A673 (cell line): Measurements from ENCODE around the gene EHF. TPM values are rescaled to one million over a fixed set of nuclear protein-coding genes. Genes with fewer than 3 reads are reported as not detected.

Source experiments
- BruUV-seq: library from RNA; stranded (reverse); fragments of 400-500 nt; replicated peaks from 2 replicates; lab custom pipeline; 2021; lab: Mats Ljungman, UMichigan
- CTCF ChIA-PET: fragments of 300-600 bp; sonication (Branson Sonifier 250); formaldehyde crosslinking; loops from one replicate; lab custom pipeline; 2022; ENCODE audit warnings: antibody characterized with exemption; lab: Charles Lee
- POLR2A ChIA-PET: fragments of 300-600 bp; sonication (Branson Sonifier 250); formaldehyde crosslinking; loops from one replicate; lab custom pipeline; 2022; ENCODE audit warnings: antibody characterized with exemption; ENCODE audit not compliant: low non-redundant PET; lab: Charles Lee
- DNase-seq: peaks from one replicate; pipeline ENCODE4 v3.0.0-alpha.2; 2015; ENCODE audit warnings: low spot score
- H3K27ac ChIP-seq: fragments of 200-600 bp; sonication (generic); 2 replicates; pipeline ENCODE4 v1.5.1; 2016; ENCODE audit warnings: mixed run types, low read depth, mild to moderate bottlenecking, mixed read lengths, antibody characterized with exemption, low read length; ENCODE audit not compliant: poor library complexity, severe bottlenecking
- H3K27me3 ChIP-seq: fragments of 200-600 bp; sonication (generic); replicated peaks from 2 replicates; pipeline ENCODE4 v1.6.1; 2017; ENCODE audit warnings: mixed run types, low read depth, mild to moderate bottlenecking, mixed read lengths, antibody characterized with exemption, low read length; ENCODE audit not compliant: insufficient read depth, poor library complexity
- H3K36me3 ChIP-seq: fragments of 200-600 bp; sonication (generic); 2 replicates; pipeline ENCODE4 v1.6.1; 2016; ENCODE audit warnings: mixed run types, mild to moderate bottlenecking, mixed read lengths, antibody characterized with exemption, low read length; ENCODE audit not compliant: insufficient read depth, poor library complexity, severe bottlenecking
- H3K4me1 ChIP-seq: fragments of 200-600 bp; sonication (generic); 2 replicates; pipeline ENCODE4 v1.6.1; 2017; ENCODE audit warnings: mixed run types, mild to moderate bottlenecking, mixed read lengths, antibody characterized with exemption, low read length; ENCODE audit not compliant: insufficient read depth, poor library complexity, severe bottlenecking
- H3K4me3 ChIP-seq: fragments of 200-600 bp; sonication (generic); 2 replicates; pipeline ENCODE4 v1.5.1; 2016; ENCODE audit warnings: low read depth, mixed run types, mild to moderate bottlenecking, mixed read lengths, low read length; ENCODE audit not compliant: poor library complexity, severe bottlenecking
- H3K9me3 ChIP-seq: fragments of 200-600 bp; sonication (generic); 2 replicates; pipeline ENCODE4 v1.6.1; 2016; ENCODE audit warnings: mixed run types, low read depth, mild to moderate bottlenecking, mixed read lengths, antibody characterized with exemption, low read length; ENCODE audit not compliant: poor library complexity, severe bottlenecking
- CTCF ChIP-seq: fragments of 300-800, 200-600 bp; sonication (generic); conservative IDR thresholded peaks from 2 replicates; pipeline ENCODE4 v1.5.1; 2017; ENCODE audit warnings: low read depth, mild to moderate bottlenecking, antibody characterized with exemption, low read length, moderate library complexity, mixed read lengths
- EZH2 ChIP-seq: fragments of 200-600 bp; sonication (generic); IDR thresholded peaks from 2 replicates; pipeline ENCODE4 v1.6.1; 2017; ENCODE audit warnings: borderline replicate concordance, low read depth, mild to moderate bottlenecking, mixed read lengths, antibody characterized with exemption, low read length; ENCODE audit not compliant: poor library complexity, severe bottlenecking
- intact Hi-C: fragments of 100-400 bp; cut with micrococcal nuclease; formaldehyde crosslinking; loops from one replicate; pipeline ENCODE4 v1.10.0; 2022; ENCODE audit not compliant: unreplicated experiment
- total RNA-seq: library from RNA; stranded (reverse); gene quantifications from 2 replicates; pipeline ENCODE4 v1.2.3, GENCODE V29; 2021

Gene EHF
- total RNA-seq, 1 experiment from 2014 or later = not detected

GRCh38 chr11:34641456-34641855, 20.6 kb downstream of the EHF start:
- Histone ChIP-seq H3K4me1 (no peaks in the 10 kb centered on the region), H3K9me3 (no peaks in the 10 kb centered on the region), H3K27me3 (no peaks in the 10 kb centered on the region), H3K36me3 (no peaks in the 10 kb centered on the region), H3K27ac (no peak overlapping the region), H3K4me3 (no peak overlapping the region)
- BruUV-seq = no TSS peak
- intact Hi-C loops = no loop called here
- ChIA-PET CTCF (no interaction called here), POLR2A (no interaction called here)
- no peak for DNase-seq
- TF ChIP-seq EZH2 = no peak
- no peak for TF ChIP-seq CTCF

GRCh38 chr11:34642001-34642554, 21.2 kb downstream of the EHF start:
- no TSS peak for BruUV-seq
- Histone ChIP-seq H3K27ac (no peak overlapping the region), H3K27me3 (no peaks in the 10 kb centered on the region), H3K4me1 (no peaks in the 10 kb centered on the region), H3K9me3 (no peaks in the 10 kb centered on the region), H3K36me3 (no peaks in the 10 kb centered on the region), H3K4me3 (no peak overlapping the region)
- CTCF ChIA-PET = no interaction called here
- POLR2A ChIA-PET = no interaction called here
- intact Hi-C loops = no loop called here
- DNase-seq = no peak
- TF ChIP-seq CTCF = no peak
- TF ChIP-seq EZH2 = no peak

GRCh38 chr11:34642873-34643272, 22.0 kb downstream of the EHF start:
- H3K9me3 ChIP-seq = no peaks in the 10 kb centered on the region
- ChIA-PET POLR2A (no interaction called here), CTCF (interaction anchor here (0.7 kb wide), 1 partner anchor 13 kb away, joined by 3 read pairs; no protein-coding TSS in a partner anchor)
- no peaks in the 10 kb centered on the region for H3K27me3 ChIP-seq
- BruUV-seq = no TSS peak
- intact Hi-C loops = no loop called here
- H3K36me3 ChIP-seq = no peaks in the 10 kb centered on the region
- no peaks in the 10 kb centered on the region for H3K4me1 ChIP-seq
- no peak for TF ChIP-seq EZH2
- no peak for TF ChIP-seq CTCF
- no peak for DNase-seq
- no peak overlapping the region for H3K27ac ChIP-seq
- H3K4me3 ChIP-seq = no peak overlapping the region
